WTC11 (cell line): ENCODE measurements around the gene POLD3.

Experiments used
- ELF4 ChIP-seq: sonication (generic); formaldehyde crosslinking; IDR thresholded peaks from 2 replicates; pipeline ENCODE4 v1.8.1; 2022; ENCODE audit warnings: low read depth, mild to moderate bottlenecking, moderate library complexity, missing genetic modification reagents
- ETV6 ChIP-seq: sonication (generic); formaldehyde crosslinking; IDR thresholded peaks from 2 replicates; pipeline ENCODE4 v1.8.1; 2022; ENCODE audit warnings: mild to moderate bottlenecking, missing genetic modification reagents
- HMGXB4 ChIP-seq: sonication (generic); formaldehyde crosslinking; IDR thresholded peaks from 2 replicates; pipeline ENCODE4 v1.8.1; 2023; ENCODE audit warnings: mild to moderate bottlenecking, moderate library complexity, missing genetic modification reagents
- JUN ChIP-seq: sonication (generic); formaldehyde crosslinking; IDR thresholded peaks from 2 replicates; pipeline ENCODE4 v1.8.0; 2023; ENCODE audit warnings: mild to moderate bottlenecking, missing genetic modification reagents
- MYBL2 ChIP-seq: sonication (generic); formaldehyde crosslinking; IDR thresholded peaks from 2 replicates; pipeline ENCODE4 v1.8.1; 2023; ENCODE audit warnings: mild to moderate bottlenecking, moderate library complexity, missing genetic modification reagents
- NFE2L1 ChIP-seq: sonication (generic); formaldehyde crosslinking; IDR thresholded peaks from 2 replicates; pipeline ENCODE4 v1.8.1; 2023; ENCODE audit warnings: missing genetic modification reagents
- SP1 ChIP-seq: sonication (generic); formaldehyde crosslinking; conservative IDR thresholded peaks from 2 replicates; pipeline ENCODE4 v1.8.1; 2022; ENCODE audit warnings: missing genetic modification reagents
- ZNF263 ChIP-seq: sonication (generic); formaldehyde crosslinking; IDR thresholded peaks from 2 replicates; pipeline ENCODE4 v1.8.1; 2022; ENCODE audit warnings: low read depth, mild to moderate bottlenecking, moderate library complexity, missing genetic modification reagents
- TF ChIP-seq, protein P1 (sequence below): fragments of 200-600 bp; IDR thresholded peaks from 2 replicates; pipeline ENCODE4 v1.8.0; 2022; ENCODE audit warnings: antibody characterized with exemption
- TF ChIP-seq, protein P2 (sequence below): sonication (generic); formaldehyde crosslinking; IDR thresholded peaks from 2 replicates; pipeline ENCODE4 v1.8.1; 2023; ENCODE audit warnings: mild to moderate bottlenecking, missing genetic modification reagents, moderate library complexity

DNA sequence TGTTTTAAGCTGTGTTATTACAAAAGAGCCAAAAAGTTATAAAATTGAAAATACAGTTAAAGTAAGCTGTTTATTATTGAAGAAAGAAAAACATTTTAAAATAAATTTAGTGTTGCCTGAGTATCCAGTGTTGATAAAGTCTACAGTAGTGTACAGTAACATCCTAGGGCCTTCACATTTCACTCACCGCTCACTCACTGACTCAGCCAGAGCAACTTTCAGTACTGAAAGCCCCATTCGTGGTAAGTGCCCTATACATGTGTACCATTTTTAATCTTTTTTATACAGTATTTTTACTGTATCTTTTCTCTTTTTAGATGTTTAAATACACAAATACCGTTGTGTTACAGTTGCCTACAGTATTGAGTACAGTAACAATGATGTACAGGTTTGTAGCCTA is 35.0 kb downstream of the POLD3 start:
- TF ChIP-seq, protein P1, sequence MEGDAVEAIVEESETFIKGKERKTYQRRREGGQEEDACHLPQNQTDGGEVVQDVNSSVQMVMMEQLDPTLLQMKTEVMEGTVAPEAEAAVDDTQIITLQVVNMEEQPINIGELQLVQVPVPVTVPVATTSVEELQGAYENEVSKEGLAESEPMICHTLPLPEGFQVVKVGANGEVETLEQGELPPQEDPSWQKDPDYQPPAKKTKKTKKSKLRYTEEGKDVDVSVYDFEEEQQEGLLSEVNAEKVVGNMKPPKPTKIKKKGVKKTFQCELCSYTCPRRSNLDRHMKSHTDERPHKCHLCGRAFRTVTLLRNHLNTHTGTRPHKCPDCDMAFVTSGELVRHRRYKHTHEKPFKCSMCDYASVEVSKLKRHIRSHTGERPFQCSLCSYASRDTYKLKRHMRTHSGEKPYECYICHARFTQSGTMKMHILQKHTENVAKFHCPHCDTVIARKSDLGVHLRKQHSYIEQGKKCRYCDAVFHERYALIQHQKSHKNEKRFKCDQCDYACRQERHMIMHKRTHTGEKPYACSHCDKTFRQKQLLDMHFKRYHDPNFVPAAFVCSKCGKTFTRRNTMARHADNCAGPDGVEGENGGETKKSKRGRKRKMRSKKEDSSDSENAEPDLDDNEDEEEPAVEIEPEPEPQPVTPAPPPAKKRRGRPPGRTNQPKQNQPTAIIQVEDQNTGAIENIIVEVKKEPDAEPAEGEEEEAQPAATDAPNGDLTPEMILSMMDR: no peak
- TF ChIP-seq NFE2L1 (CRISPR knock-in tag): no peak
- TF ChIP-seq ZNF263 (CRISPR knock-in tag): no peak
- no peak for TF ChIP-seq ETV6 (CRISPR knock-in tag)
- TF ChIP-seq HMGXB4 (CRISPR knock-in tag): no peak
- TF ChIP-seq JUN (CRISPR knock-in tag): no peak
- TF ChIP-seq MYBL2 (CRISPR knock-in tag): no peak
- TF ChIP-seq SP1: no peak
- TF ChIP-seq ELF4 (CRISPR knock-in tag): no peak
- TF ChIP-seq, protein P2, sequence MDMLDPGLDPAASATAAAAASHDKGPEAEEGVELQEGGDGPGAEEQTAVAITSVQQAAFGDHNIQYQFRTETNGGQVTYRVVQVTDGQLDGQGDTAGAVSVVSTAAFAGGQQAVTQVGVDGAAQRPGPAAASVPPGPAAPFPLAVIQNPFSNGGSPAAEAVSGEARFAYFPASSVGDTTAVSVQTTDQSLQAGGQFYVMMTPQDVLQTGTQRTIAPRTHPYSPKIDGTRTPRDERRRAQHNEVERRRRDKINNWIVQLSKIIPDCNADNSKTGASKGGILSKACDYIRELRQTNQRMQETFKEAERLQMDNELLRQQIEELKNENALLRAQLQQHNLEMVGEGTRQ (CRISPR knock-in tag): no peak
